ENCODE data around the gene GLRX3.

GRCh38 chr10:130190055-130190736, 54.0 kb downstream of the GLRX3 start:
- TF ChIP-seq EZH2 (IDR thresholded peaks at IDR 0.05; ENCODE audit: insufficient read depth, poor library complexity, severe bottlenecking) (no peak), EZH2phosphoT487 (IDR thresholded peaks at IDR 0.05; ENCODE audit: insufficient read depth, low read depth) (no peak)

Measured in GM23248 (cell line).